ENCODE results near the gene PACRG. TPM values are rescaled to one million over a fixed set of nuclear protein-coding genes. Genes with fewer than 3 reads are reported as not detected.

Gene PACRG
- total RNA-seq, 1 donor from 2014 or later = 1.2 TPM

GRCh38 chr6:163352011-163352685, 624.4 kb downstream of the PACRG start:
- no peaks in the 10 kb centered on the region for H3K27me3 Mint-ChIP-seq (ENCODE audit: unreplicated experiment)
- H3K4me1 Mint-ChIP-seq (ENCODE audit: unreplicated experiment) = peaks cover 24% of the 10 kb centered on the region
- H3K36me3 Mint-ChIP-seq (ENCODE audit: unreplicated experiment) = no peaks in the 10 kb centered on the region
- no peak for TF ChIP-seq CTCF (IDR thresholded peaks at IDR 0.05)
- no peaks in the 10 kb centered on the region for H3K9me3 Mint-ChIP-seq (ENCODE audit: unreplicated experiment)
- no peak overlapping the region for H3K4me3 Mint-ChIP-seq (ENCODE audit: unreplicated experiment)
- no peak overlapping the region for H3K27ac Mint-ChIP-seq (ENCODE audit: unreplicated experiment)
- DNase-seq (ENCODE audit: extremely low spot score, unreplicated experiment) = no peak

GRCh38 chr6:163352966-163353365, 625.2 kb downstream of the PACRG start:
- Mint-ChIP-seq H3K27ac (ENCODE audit: unreplicated experiment) (no peak overlapping the region), H3K9me3 (ENCODE audit: unreplicated experiment) (no peaks in the 10 kb centered on the region), H3K4me3 (ENCODE audit: unreplicated experiment) (no peak overlapping the region), H3K27me3 (ENCODE audit: unreplicated experiment) (no peaks in the 10 kb centered on the region), H3K4me1 (ENCODE audit: unreplicated experiment) (peaks cover 24% of the 10 kb centered on the region), H3K36me3 (ENCODE audit: unreplicated experiment) (no peaks in the 10 kb centered on the region)
- TF ChIP-seq CTCF (IDR thresholded peaks at IDR 0.05) = no peak
- no peak for DNase-seq (ENCODE audit: extremely low spot score, unreplicated experiment)

GRCh38 chr6:163354085-163354484, 626.3 kb downstream of the PACRG start:
- Mint-ChIP-seq H3K9me3 (ENCODE audit: unreplicated experiment) (no peaks in the 10 kb centered on the region), H3K4me1 (ENCODE audit: unreplicated experiment) (peaks cover 24% of the 10 kb centered on the region), H3K4me3 (ENCODE audit: unreplicated experiment) (no peak overlapping the region), H3K27ac (ENCODE audit: unreplicated experiment) (no peak overlapping the region), H3K36me3 (ENCODE audit: unreplicated experiment) (no peaks in the 10 kb centered on the region), H3K27me3 (ENCODE audit: unreplicated experiment) (no peaks in the 10 kb centered on the region)
- no peak for TF ChIP-seq CTCF (IDR thresholded peaks at IDR 0.05)
- DNase-seq (ENCODE audit: extremely low spot score, unreplicated experiment) = no peak

GRCh38 chr6:163354761-163355425, 627.1 kb downstream of the PACRG start:
- H3K4me3 Mint-ChIP-seq (ENCODE audit: unreplicated experiment) = no peak overlapping the region
- no peak overlapping the region for H3K27ac Mint-ChIP-seq (ENCODE audit: unreplicated experiment)
- H3K27me3 Mint-ChIP-seq (ENCODE audit: unreplicated experiment) = no peaks in the 10 kb centered on the region
- no peaks in the 10 kb centered on the region for H3K36me3 Mint-ChIP-seq (ENCODE audit: unreplicated experiment)
- TF ChIP-seq CTCF (IDR thresholded peaks at IDR 0.05) = no peak
- peaks cover 24% of the 10 kb centered on the region for H3K4me1 Mint-ChIP-seq (ENCODE audit: unreplicated experiment)
- no peak for DNase-seq (ENCODE audit: extremely low spot score, unreplicated experiment)
- H3K9me3 Mint-ChIP-seq (ENCODE audit: unreplicated experiment) = no peaks in the 10 kb centered on the region

- H3K4me1 Mint-ChIP-seq (ENCODE audit: unreplicated experiment) = peaks cover 24% of the 10 kb centered on the region
- H3K9me3 Mint-ChIP-seq (ENCODE audit: unreplicated experiment) = no peaks in the 10 kb centered on the region
- no peaks in the 10 kb centered on the region for H3K36me3 Mint-ChIP-seq (ENCODE audit: unreplicated experiment)
- peak overlapping the region; percentile 58 for H3K27ac Mint-ChIP-seq (ENCODE audit: unreplicated experiment)
- no peaks in the 10 kb centered on the region for H3K27me3 Mint-ChIP-seq (ENCODE audit: unreplicated experiment)
- TF ChIP-seq CTCF (IDR thresholded peaks at IDR 0.05) = no peak
- no peak overlapping the region for H3K4me3 Mint-ChIP-seq (ENCODE audit: unreplicated experiment)
- DNase-seq (ENCODE audit: extremely low spot score, unreplicated experiment) = no peak
These were observed 627.7 kb downstream of the PACRG start for GRCh38 chr6:163355426-163355991.

Data from osteocyte (in vitro differentiated cells).